Measurements from ENCODE around the gene RNF223.
"Not testable (repeated sequence)": the region's sequence is repeated elsewhere in the genome, so short reads cannot be mapped to it uniquely, and the experiment has no call there.

RNF223 gene

GRCh38 chr1:1067860-1068516, 6.1 kb downstream of the RNF223 start:
- no peak for TF ChIP-seq CTCF (IDR thresholded peaks at IDR 0.05; ENCODE audit: insufficient read depth, low read length, poor library complexity, severe bottlenecking)
- DNase-seq (ENCODE audit: extremely low read depth, insufficient read length), result no peak
- Histone ChIP-seq H3K4me3 (replicated peaks; ENCODE audit: low read depth, low read length) (peak overlapping the region; percentile 85), H3K27me3 (replicated peaks; ENCODE audit: control insufficient read depth, insufficient read depth, low read length) (no peaks in the 10 kb centered on the region), H3K36me3 (ENCODE audit: control insufficient read depth, insufficient read depth, low read length) (no peaks in the 10 kb centered on the region)

GRCh38 chr1:1067284-1067859, 6.7 kb downstream of the RNF223 start:
- Histone ChIP-seq H3K4me3 (replicated peaks; ENCODE audit: low read depth, low read length) (no peak overlapping the region), H3K36me3 (ENCODE audit: control insufficient read depth, insufficient read depth, low read length) (no peaks in the 10 kb centered on the region), H3K27me3 (replicated peaks; ENCODE audit: control insufficient read depth, insufficient read depth, low read length) (no peaks in the 10 kb centered on the region)
- TF ChIP-seq CTCF (IDR thresholded peaks at IDR 0.05; ENCODE audit: insufficient read depth, low read length, poor library complexity, severe bottlenecking), result no peak
- DNase-seq (ENCODE audit: extremely low read depth, insufficient read length), result no peak

GRCh38 chr1:1066403-1067283, 7.5 kb downstream of the RNF223 start:
- no peak for TF ChIP-seq CTCF (IDR thresholded peaks at IDR 0.05; ENCODE audit: insufficient read depth, low read length, poor library complexity, severe bottlenecking)
- no peak for DNase-seq (ENCODE audit: extremely low read depth, insufficient read length)
- Histone ChIP-seq H3K4me3 (replicated peaks; ENCODE audit: low read depth, low read length) (no peak overlapping the region), H3K36me3 (ENCODE audit: control insufficient read depth, insufficient read depth, low read length) (no peaks in the 10 kb centered on the region), H3K27me3 (replicated peaks; ENCODE audit: control insufficient read depth, insufficient read depth, low read length) (no peaks in the 10 kb centered on the region)

GRCh38 chr1:1065940-1066304, 8.2 kb downstream of the RNF223 start:
- not testable (repeated sequence) for H3K36me3 ChIP-seq (ENCODE audit: control insufficient read depth, insufficient read depth, low read length); H3K4me3 ChIP-seq (replicated peaks; ENCODE audit: low read depth, low read length); H3K27me3 ChIP-seq (replicated peaks; ENCODE audit: control insufficient read depth, insufficient read depth, low read length); DNase-seq (ENCODE audit: extremely low read depth, insufficient read length)

GRCh38 chr1:1065265-1065939, 8.7 kb downstream of the RNF223 start:
- Histone ChIP-seq H3K36me3 (ENCODE audit: control insufficient read depth, insufficient read depth, low read length) (no peaks in the 10 kb centered on the region), H3K4me3 (replicated peaks; ENCODE audit: low read depth, low read length) (no peak overlapping the region; the same call in 1 of the 2 replicates), H3K27me3 (replicated peaks; ENCODE audit: control insufficient read depth, insufficient read depth, low read length) (no peaks in the 10 kb centered on the region)
- TF ChIP-seq CTCF (IDR thresholded peaks at IDR 0.05; ENCODE audit: insufficient read depth, low read length, poor library complexity, severe bottlenecking), result no peak
- no peak for DNase-seq (ENCODE audit: extremely low read depth, insufficient read length)
